CD4-positive, CD25-positive, alpha-beta regulatory T cell (primary cell): ENCODE results near the gene ATXN1L. TPM values are rescaled to one million over a fixed set of nuclear protein-coding genes. Genes with fewer than 3 reads are reported as not detected.

Experiments
- ATAC-seq, 2 donors: fragments of 150-1000 bp; cut with Tn5 transposase; one replicate each; pipeline ENCODE4 v1.10.0; 2021; ENCODE audit warnings: low read depth in 2 of 2, moderate number of reproducible peaks in 2 of 2, moderate library complexity in 1 of 2
- DNase-seq, 3 donors: peaks; one replicate each; pipeline versions ENCODE4 v3.0.0 to v3.0.0-alpha.2; 2012 to 2022; ENCODE audit warnings: mixed read lengths in 1 of 3
- H3K27ac ChIP-seq: one replicate; pipeline ENCODE4 v1.7.0; 2013; ENCODE audit warnings: mild to moderate bottlenecking, low read length; ENCODE audit not compliant: insufficient read depth, poor library complexity, severe bottlenecking
- H3K27me3 ChIP-seq: one replicate; pipeline ENCODE4 v1.7.0; 2013; ENCODE audit warnings: low read length; ENCODE audit not compliant: control insufficient read depth, insufficient read depth
- H3K36me3 ChIP-seq: one replicate; pipeline ENCODE4 v1.7.0; 2013; ENCODE audit warnings: mild to moderate bottlenecking, low read length, moderate library complexity; ENCODE audit not compliant: control insufficient read depth, insufficient read depth
- H3K4me1 ChIP-seq: 2 replicates; pipeline ENCODE4 v1.7.0; 2013; ENCODE audit warnings: mild to moderate bottlenecking, low read length; ENCODE audit not compliant: insufficient read depth, control insufficient read depth, poor library complexity, severe bottlenecking
- H3K4me3 ChIP-seq: one replicate; pipeline ENCODE4 v1.7.0; 2013; ENCODE audit warnings: low read depth, mild to moderate bottlenecking, low read length, moderate library complexity
- H3K9me3 ChIP-seq, 2 experiments: 1 replicate in 1 of 2; 2 replicates in 1 of 2; pipeline ENCODE4 v1.7.0; 2013; ENCODE audit warnings: low read length in 2 of 2, mild to moderate bottlenecking in 1 of 2, moderate library complexity in 1 of 2; ENCODE audit not compliant: control insufficient read depth in 2 of 2
- H3K27ac Mint-ChIP-seq, 3 donors: one replicate each; pipeline ENCODE4 v1.8.0; 2020 to 2022; ENCODE audit warnings: mild to moderate bottlenecking in 3 of 3, mixed read lengths in 3 of 3, moderate library complexity in 2 of 3
- H3K27me3 Mint-ChIP-seq: one replicate; pipeline ENCODE4 v1.8.0; 2022; ENCODE audit warnings: mild to moderate bottlenecking, mixed read lengths
- H3K36me3 Mint-ChIP-seq: one replicate; pipeline ENCODE4 v1.8.0; 2020; ENCODE audit warnings: mixed read lengths
- H3K4me1 Mint-ChIP-seq, 4 donors: one replicate each; pipeline ENCODE4 v1.8.0; 2020 to 2022; ENCODE audit warnings: mixed read lengths in 4 of 4, mild to moderate bottlenecking in 1 of 4
- H3K4me3 Mint-ChIP-seq, 4 donors: one replicate each; pipeline ENCODE4 v1.8.0; 2020 to 2022; ENCODE audit warnings: mild to moderate bottlenecking in 4 of 4, mixed read lengths in 4 of 4, moderate library complexity in 3 of 4
- H3K9me3 Mint-ChIP-seq, 7 donors: one replicate each; pipeline ENCODE4 v1.8.0; 2020 to 2022; ENCODE audit warnings: mixed read lengths in 7 of 7, mild to moderate bottlenecking in 3 of 7, moderate library complexity in 2 of 7
- polyA plus RNA-seq, 4 donors: library from polyadenylated mRNA; unstranded; fragments of 300-500 nt; fragmentation: Illumina TruSeq; gene quantifications; one replicate each; pipeline ENCODE4 v1.2.3, GENCODE V29; 2021
- total RNA-seq: library from RNA; stranded (reverse); gene quantifications from one replicate; pipeline ENCODE4 v1.2.3, GENCODE V29; 2022

ATXN1L gene
- total and polyA plus RNA-seq, 5 donors from 2014 or later: 7.7 to 46.8 (median 11.1) TPM

DNA sequence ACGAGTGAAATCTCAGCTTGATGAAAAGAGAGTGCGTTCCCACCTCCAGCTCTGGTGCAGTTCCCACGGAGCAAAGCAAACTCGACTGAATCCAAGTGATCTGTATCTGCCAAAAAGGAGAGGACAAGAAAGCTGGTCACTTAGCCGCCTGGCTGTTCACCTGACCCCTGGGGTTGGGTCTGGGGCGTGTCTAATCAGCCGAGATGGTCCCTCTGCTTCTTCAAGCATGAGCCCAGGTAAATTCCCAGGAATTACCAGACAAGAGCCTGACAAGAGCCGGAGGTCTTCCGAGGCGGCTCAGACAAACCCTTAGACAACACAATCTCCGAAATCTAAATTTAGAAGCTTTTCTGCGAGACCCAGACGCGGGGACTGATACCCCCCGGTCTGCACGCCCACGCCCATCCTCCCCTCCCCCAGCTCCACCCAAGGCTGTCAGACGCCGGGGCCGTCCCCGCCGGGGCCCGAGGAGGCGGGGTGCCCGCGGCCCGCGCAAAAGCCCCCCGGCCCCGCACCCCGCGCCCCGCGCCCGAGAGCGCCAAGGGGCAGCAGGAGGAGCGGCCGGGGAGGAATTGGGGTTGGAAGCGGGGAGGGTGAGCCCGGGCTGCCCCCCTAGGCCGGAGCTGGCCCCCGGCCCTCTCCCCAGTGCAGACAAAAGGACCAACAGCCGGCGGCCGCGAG lies 37.5 kb downstream of the ATXN1L start:
- Mint-ChIP-seq H3K9me3 (no peaks in the 10 kb centered on the region), H3K27me3 (no peaks in the 10 kb centered on the region), H3K4me3 (peak overlapping the region; percentile 89 to 95 (median 91)), H3K36me3 (peaks cover 14% of the 10 kb centered on the region), H3K4me1 (peaks cover 29 to 56% (median 48%) of the 10 kb centered on the region in 4 donors), H3K27ac (peak overlapping the region; percentile 92 to 98 (median 93))
- ATAC-seq (peak in 1 of 2 donors; percentile 10), DNase-seq (peak; percentile 34 to 53 (median 45))
- Histone ChIP-seq H3K4me3 (peak overlapping the region; percentile 95), H3K4me1 (peaks cover 51% of the 10 kb centered on the region), H3K36me3 (peaks cover 9% of the 10 kb centered on the region), H3K27ac (peak overlapping the region; percentile 87), H3K9me3 (no peaks in the 10 kb centered on the region), H3K27me3 (no peaks in the 10 kb centered on the region)

DNA sequence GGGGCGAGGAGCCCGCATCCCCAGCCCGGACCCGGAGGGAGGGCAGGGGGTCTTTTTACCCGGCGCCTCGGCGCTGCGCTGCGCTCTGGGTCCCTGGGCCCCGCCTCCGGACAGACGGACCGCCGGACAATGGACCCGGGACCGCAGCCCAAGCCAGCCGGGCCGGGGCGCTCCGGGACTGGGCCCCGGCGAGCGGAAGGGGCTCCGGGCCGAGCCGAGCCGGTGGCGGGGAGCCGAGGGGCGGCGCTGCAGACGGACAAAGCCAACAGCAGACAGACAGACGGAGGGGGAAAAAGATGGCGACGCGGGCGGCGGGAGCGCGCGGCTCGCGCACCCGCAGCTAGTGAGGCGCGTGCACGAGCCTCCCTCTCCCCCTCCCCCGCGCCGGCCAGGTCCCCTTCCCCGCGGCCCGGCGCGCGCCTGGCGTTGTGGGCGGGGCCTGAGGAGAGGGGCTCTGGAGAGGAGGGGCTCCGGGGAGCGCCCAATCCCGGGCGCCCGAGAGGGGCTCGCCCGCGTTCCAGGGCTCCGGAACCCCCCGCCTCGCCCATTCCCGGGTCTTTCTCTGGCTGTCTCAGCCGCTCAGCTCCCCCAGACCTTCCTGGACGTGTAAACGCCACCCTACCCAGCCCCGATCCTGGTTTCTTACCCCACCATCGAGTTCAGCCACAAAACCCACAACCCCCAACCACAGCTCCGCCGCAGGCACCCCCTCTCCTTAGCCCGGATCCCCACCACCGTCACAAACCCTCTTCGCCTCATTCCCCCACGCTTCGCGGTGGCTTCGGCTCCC lies 38.3 kb downstream of the ATXN1L start, which contains the start of gene ZNF821:
Gene ZNF821 (minus strand): TSS at position 334 of the 790 bp plus-strand sequence. CDS start 4,236 bp downstream, outside the sequence.
- Mint-ChIP-seq H3K9me3 (no peaks in the 10 kb centered on the region), H3K27me3 (no peaks in the 10 kb centered on the region), H3K36me3 (peaks cover 12% of the 10 kb centered on the region), H3K4me3 (peak within 1 kb of the TSS; percentile 94 to 99 (median 95)), H3K4me1 (peaks cover 25 to 52% (median 45%) of the 10 kb centered on the region in 4 donors), H3K27ac (peak within 1 kb of the TSS; percentile 93 to 98 (median 96))
- Histone ChIP-seq H3K4me1 (peaks cover 51% of the 10 kb centered on the region), H3K27me3 (no peaks in the 10 kb centered on the region), H3K27ac (peak within 1 kb of the TSS; percentile 87), H3K9me3 (no peaks in the 10 kb centered on the region), H3K4me3 (peak within 1 kb of the TSS; percentile 95), H3K36me3 (peaks cover 3% of the 10 kb centered on the region)
- ATAC-seq (peak; percentile 33 to 35), DNase-seq (peak; percentile 65 to 79 (median 75))

DNA sequence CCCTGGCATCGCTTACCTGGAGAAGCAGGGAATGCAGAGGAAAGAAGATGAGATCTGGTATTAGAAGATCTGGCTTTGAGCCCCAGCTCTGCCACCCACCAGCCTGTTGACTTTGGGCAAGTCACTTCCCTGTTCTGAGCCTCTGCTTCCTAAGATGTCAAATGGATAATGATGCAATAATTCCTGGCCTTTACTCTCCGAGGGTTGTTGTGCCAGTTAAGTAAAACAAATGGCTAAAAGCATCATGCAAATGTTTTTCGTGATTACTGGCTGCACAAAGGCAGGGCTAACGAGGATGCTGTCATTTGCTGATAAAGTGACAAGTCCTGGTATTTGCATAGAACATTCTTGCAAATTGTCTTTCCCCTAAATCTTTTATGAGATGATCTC lies 39.5 kb downstream of the ATXN1L start:
- peak overlapping the region; percentile 81 to 95 (median 90) for H3K27ac Mint-ChIP-seq
- H3K4me1 ChIP-seq: peaks cover 39% of the 10 kb centered on the region
- no peaks in the 10 kb centered on the region for H3K27me3 Mint-ChIP-seq
- H3K4me3 ChIP-seq: no peak overlapping the region
- no peaks in the 10 kb centered on the region for H3K9me3 Mint-ChIP-seq
- no peaks in the 10 kb centered on the region for H3K27me3 ChIP-seq
- ATAC-seq: no peak
- H3K4me1 Mint-ChIP-seq: peaks cover 16 to 40% (median 33%) of the 10 kb centered on the region in 4 donors
- peak overlapping the region; percentile 93 to 99 (median 94) for H3K4me3 Mint-ChIP-seq
- H3K36me3 ChIP-seq: no peaks in the 10 kb centered on the region
- H3K36me3 Mint-ChIP-seq: no peaks in the 10 kb centered on the region
- no peaks in the 10 kb centered on the region for H3K9me3 ChIP-seq
- H3K27ac ChIP-seq: no peak overlapping the region
- no peak for DNase-seq

DNA sequence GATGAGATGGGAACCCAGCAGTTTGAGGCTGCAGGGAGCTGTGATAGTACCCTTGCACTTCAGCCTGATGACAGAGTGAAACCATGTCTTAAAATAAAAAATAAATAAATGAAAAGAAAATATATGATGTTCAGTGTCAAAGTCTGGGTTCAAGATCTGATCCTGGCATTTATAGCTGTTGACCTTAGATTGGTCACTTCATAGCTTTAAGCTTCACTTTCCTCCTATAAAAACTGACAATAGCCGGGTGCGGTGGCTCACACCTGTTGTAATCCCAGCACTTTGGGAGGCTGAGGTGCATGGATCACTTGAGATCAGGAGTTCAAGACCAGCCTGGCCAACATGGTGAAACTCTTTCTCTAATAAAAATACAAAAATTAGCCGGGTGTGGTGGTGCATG lies 43.4 kb downstream of the ATXN1L start:
- Histone ChIP-seq H3K4me3 (no peak overlapping the region), H3K4me1 (peaks cover 11% of the 10 kb centered on the region), H3K9me3 (no peaks in the 10 kb centered on the region), H3K27ac (no peak overlapping the region), H3K36me3 (no peaks in the 10 kb centered on the region), H3K27me3 (no peaks in the 10 kb centered on the region)
- peaks cover 5 to 22% (median 13%) of the 10 kb centered on the region in 4 donors for H3K4me1 Mint-ChIP-seq
- no peak overlapping the region for H3K27ac Mint-ChIP-seq
- H3K4me3 Mint-ChIP-seq: peak overlapping the region in 1 of 4 donors; percentile 34
- H3K36me3 Mint-ChIP-seq: no peaks in the 10 kb centered on the region
- H3K27me3 Mint-ChIP-seq: no peaks in the 10 kb centered on the region
- ATAC-seq: no peak
- no peaks in the 10 kb centered on the region for H3K9me3 Mint-ChIP-seq
- DNase-seq: no peak

DNA sequence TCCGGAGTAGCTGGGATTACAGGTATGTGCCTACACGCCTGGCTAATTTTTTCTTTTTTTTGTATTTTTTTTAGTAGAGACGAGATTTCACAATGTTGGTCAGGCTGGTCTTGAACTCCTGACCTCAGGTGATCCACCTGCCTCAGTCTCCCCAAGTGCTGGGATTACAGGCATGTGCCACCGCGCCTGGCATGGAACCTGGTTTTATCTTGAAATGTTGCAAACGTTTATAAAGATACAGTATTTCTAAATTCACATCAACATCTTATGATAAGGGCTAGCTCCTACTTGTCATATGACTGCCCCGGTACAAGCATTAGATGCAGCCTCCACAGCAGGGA lies 48.1 kb downstream of the ATXN1L start:
- Mint-ChIP-seq H3K36me3 (no peaks in the 10 kb centered on the region), H3K4me1 (peaks cover 7 to 31% (median 14%) of the 10 kb centered on the region in 4 donors), H3K9me3 (peaks cover 0 to 2% (median 0%) of the 10 kb centered on the region in 7 donors), H3K27ac (peak overlapping the region; percentile 38 to 98 (median 97)), H3K27me3 (peaks cover 4% of the 10 kb centered on the region), H3K4me3 (peak overlapping the region; percentile 96 to 99 (median 98))
- no peaks in the 10 kb centered on the region for H3K27me3 ChIP-seq
- no peaks in the 10 kb centered on the region for H3K36me3 ChIP-seq
- H3K4me3 ChIP-seq: peak overlapping the region; percentile 95
- H3K9me3 ChIP-seq: no peaks in the 10 kb centered on the region
- ATAC-seq: no peak
- no peak for DNase-seq
- H3K27ac ChIP-seq: peak overlapping the region; percentile 93
- peaks cover 30% of the 10 kb centered on the region for H3K4me1 ChIP-seq

DNA sequence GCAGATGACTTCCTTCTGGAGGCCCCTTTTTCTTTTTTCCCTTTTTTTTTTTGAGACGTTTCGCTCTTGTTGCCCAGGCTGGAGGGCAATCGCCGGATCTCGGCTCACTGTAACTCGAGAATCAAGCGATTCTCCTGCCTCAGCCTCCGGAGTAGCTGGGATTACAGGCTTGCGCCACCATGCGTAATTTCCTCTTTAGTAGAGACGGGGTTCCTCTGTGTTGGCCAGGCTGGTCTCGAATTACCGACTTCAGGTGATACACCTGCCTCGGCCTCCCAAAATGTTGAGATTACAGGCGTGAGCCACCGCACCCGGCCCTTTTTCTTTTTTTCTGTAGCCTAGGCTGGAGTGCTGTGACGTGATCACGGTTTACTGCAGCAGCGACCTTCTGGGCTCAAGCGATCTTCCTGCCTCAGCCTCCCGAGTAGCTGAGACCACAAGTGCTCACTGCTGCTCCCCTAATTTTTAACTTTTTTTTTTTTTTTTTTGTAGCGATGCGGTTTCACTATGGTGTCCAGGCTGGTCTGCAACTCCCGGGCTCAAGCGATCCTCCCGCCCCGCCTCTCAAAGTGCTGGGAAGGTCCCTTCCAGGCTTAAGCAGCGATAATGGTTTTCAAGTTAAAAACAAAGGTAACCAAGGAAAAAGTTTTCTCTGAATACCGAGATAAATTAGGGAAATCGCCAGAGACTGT lies 48.6 kb downstream of the ATXN1L start:
- peaks cover 4% of the 10 kb centered on the region for H3K27me3 Mint-ChIP-seq
- peak; percentile 15 to 61 (median 42) for DNase-seq
- H3K4me1 ChIP-seq: peaks cover 35% of the 10 kb centered on the region
- H3K9me3 ChIP-seq: no peaks in the 10 kb centered on the region
- H3K4me3 ChIP-seq: peak overlapping the region; percentile 95
- no peaks in the 10 kb centered on the region for H3K36me3 ChIP-seq
- no peak for ATAC-seq
- peak overlapping the region; percentile 93 for H3K27ac ChIP-seq
- peaks cover 11 to 36% (median 18%) of the 10 kb centered on the region in 4 donors for H3K4me1 Mint-ChIP-seq
- no peaks in the 10 kb centered on the region for H3K27me3 ChIP-seq
- H3K4me3 Mint-ChIP-seq: peak overlapping the region; percentile 96 to 99 (median 98)
- no peaks in the 10 kb centered on the region for H3K36me3 Mint-ChIP-seq
- peak overlapping the region; percentile 38 to 98 (median 97) for H3K27ac Mint-ChIP-seq
- H3K9me3 Mint-ChIP-seq: peaks cover 0 to 2% (median 0%) of the 10 kb centered on the region in 7 donors

DNA sequence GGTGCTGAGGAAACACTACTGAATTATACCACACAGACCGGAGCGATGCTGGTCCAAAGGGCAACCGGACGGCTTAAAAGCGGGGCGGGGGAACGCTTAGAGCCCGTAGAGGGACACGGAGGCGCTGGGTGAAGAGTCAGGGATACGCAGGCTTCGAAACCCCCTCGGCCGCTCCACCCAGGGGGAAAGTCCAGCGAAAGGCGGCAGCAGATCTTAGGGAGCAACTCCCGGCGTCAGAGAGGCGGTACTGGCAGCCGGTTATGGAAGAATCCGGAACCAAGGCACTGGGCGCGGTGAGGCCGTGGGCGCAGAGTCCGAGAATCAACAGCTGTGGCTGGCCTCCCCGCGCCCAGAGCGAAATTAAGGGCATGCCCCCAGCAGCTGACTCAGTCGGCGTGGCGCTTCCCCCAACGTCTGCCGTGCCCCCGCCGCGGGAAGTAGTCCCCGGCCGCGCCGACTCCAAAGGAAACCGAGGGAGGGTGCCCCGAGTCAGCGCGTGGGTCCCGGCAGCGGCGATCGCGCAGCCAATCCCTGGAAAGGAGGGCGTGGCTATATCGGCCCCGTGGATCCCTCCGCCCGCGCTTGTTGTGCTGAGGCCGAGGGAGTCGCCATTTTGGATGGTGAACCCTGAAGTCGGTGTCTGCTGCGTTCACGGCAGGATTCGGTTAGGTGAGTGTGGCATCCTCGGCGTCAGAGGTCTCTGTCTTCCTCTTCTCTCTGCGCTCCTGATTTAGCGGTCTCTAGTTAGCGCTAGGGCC lies 49.3 kb downstream of the ATXN1L start, which contains the start of gene IST1:
Gene IST1 (plus strand): TSS at position 611 of the 758 bp plus-strand sequence. CDS start 20,110 bp downstream, outside the sequence.
- ATAC-seq (peak; percentile 92), DNase-seq (peak; percentile 97 to 99 (median 98))
- Mint-ChIP-seq H3K27me3 (peaks cover 4% of the 10 kb centered on the region), H3K36me3 (no peaks in the 10 kb centered on the region), H3K27ac (peak within 1 kb of the TSS; percentile 94 to 98 (median 97)), H3K4me1 (peaks cover 12 to 42% (median 20%) of the 10 kb centered on the region in 4 donors), H3K9me3 (peaks cover 0 to 2% (median 0%) of the 10 kb centered on the region in 7 donors), H3K4me3 (peak within 1 kb of the TSS; percentile 96 to 99 (median 98))
- no peaks in the 10 kb centered on the region for H3K36me3 ChIP-seq
- H3K4me1 ChIP-seq: peaks cover 37% of the 10 kb centered on the region
- no peaks in the 10 kb centered on the region for H3K27me3 ChIP-seq
- H3K27ac ChIP-seq: peak within 1 kb of the TSS; percentile 93
- H3K4me3 ChIP-seq: peak within 1 kb of the TSS; percentile 95
- H3K9me3 ChIP-seq: no peaks in the 10 kb centered on the region
